ENCODE data around the gene ASPDH.
A peak's percentile ranks its signal among the peaks of the same experiment; 100 is the strongest.
"Not testable (repeated sequence)": the region's sequence is repeated elsewhere in the genome, so short reads cannot be mapped to it uniquely, and the experiment has no call there.

ASPDH gene

DNA sequence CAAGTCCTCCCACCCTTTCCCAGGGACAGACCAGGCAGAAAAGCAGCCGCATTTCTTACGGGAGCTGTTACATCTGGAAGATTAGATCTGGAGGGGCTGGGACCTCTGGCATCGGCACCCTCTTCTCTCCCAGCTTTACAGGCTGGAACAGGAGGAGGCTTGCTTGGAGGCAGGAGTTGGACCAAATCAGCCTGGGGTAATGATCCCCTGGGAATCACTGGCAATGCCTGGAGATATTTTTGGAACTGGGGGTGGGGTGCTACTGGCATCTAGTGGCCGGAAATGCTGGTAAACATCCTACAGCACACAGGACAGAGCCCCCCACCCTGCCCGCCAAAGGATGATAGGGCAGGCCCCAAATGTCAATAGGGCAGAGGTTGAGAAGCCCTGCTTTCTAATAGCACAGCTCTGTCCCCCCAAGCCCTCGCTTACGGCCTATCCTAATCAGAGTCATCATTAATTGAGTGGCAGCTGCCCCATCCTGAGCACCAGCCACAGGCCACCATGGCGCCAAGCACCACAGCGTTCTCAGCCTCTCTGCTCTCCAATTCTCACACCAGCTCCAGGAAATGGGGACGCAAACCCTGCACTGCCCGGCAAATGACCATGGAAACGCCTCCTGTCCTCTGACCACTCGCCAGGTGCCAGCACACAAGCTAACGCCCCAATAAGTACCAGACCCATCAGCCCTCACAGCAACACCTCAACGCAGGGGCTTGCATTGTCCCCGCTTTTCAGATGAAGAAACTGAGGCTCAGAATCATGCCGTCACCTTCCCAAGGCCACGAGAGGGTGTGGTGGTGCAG is 33.9 kb upstream of the ASPDH start:
- no peak for DNase-seq

DNA sequence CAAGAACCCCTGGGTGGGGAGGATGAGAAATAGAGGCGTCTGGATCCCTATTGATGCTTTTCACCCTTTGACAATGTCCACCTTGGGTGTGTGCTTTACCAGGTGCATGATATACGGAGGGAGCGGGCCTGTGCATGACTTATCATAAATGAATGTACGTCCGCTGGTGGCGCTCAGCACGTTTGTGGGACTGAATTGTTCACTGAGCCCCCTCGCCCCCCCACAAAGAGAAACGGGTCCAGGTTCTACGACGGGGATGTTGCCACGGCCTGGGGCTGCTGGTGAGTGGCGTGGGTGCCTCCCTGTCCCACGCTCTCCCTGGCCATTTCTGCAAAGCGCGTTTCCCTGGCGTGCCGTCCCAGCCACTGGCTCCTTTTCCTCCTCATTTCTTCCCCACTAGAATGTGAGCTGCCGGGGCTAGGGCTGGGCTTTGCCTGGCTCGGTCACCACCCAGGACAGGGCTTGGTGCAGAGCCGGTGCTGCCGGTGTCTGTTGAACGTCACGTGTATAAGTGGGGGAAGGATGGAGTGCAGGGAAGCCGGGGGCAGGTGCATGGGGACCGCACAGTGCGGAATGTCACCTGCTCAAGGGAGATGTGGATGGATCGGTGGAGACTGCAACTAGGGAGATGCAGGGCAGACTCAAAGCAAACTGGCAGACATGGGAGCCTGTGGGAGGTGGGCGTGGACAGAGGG is 33.0 kb upstream of the ASPDH start:
- DNase-seq = no peak

- DNase-seq = no peak
Measured at GRCh38 chr19:50542943-50543342, 29.2 kb upstream of the ASPDH start.

GRCh38 chr19:50537769-50538230 is 24.1 kb upstream of the ASPDH start:
- DNase-seq = peak; percentile 20

GRCh38 chr19:50537306-50537685 is 23.6 kb upstream of the ASPDH start:
- DNase-seq = no peak

DNA sequence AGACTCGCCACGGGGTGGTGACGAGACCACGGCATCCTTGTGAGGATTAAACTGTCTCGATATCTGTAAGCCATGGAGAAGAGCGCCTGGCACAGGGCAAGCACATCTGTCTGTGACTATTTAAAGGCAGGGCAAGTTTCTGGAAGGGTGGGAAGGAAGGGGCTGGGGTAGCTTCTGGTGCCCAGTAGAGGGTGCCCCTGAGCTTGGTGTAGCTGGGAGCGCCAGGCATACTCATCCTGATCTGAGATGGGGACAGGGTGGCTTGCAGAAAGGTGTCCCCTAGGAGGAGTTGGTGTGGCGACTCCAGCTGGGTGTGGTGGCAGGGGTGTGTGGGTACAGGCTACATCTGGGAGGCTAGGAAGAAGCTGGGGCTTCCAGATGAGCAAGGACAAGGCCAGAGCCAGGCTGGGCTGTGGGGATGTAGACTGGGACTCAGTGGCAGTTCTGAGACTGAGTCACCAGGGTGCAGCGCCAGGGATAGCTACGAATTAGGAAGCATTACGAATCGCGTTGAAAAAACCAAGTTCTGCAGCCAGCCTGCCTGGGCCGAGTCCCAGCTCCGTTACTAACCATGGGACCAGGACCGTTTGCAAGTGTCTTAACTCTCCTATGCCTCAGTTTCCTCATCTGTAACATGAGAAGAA is 23.1 kb upstream of the ASPDH start:
- no peak for DNase-seq

- DNase-seq = no peak
Measured at GRCh38 chr19:50535672-50536187, 22.0 kb upstream of the ASPDH start.

DNA sequence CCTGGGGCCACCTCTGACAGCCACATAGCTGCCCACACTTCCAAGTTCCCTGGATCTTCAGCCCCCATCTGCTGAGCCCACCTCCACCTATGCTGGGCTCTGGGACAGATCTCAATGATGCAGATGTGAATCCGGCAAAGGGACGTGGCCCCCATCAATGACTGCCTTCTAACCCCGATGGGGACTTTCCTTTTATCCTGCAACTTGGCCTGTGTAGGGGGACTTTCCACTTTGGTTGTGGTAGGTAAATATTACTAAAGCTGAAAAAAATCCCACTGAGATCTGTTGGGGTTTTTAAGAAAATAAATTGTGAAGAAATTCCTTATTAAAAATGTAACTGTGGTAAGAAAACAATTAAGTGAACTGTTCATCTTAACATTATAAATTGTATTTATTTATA is 20.8 kb upstream of the ASPDH start:
- no peak for DNase-seq

GRCh38 chr19:50532952-50533351 is 19.2 kb upstream of the ASPDH start:
- DNase-seq = no peak

- DNase-seq = no peak
Measured at GRCh38 chr19:50531171-50531612, 17.5 kb upstream of the ASPDH start.

DNA sequence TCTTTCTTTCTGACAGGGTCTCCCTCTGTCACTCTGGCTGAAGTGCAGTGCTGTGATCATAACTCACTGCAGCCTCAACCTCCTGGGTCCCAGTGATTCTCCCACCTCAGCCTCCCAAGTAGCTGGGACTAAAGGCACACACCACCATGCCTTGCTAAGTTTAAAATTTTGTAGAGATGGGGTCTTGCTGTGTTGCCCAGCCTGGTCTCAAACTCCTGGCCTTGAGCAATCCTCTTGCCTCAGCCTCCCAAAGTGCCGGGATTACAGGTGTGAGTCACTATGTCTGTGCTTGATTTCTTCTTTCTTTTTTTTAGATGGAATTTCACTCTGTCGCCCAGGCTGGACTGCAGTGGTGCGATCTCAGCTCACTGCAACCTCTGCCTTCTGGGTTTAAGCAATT is 14.3 kb upstream of the ASPDH start:
- DNase-seq = not testable (repeated sequence)

DNA sequence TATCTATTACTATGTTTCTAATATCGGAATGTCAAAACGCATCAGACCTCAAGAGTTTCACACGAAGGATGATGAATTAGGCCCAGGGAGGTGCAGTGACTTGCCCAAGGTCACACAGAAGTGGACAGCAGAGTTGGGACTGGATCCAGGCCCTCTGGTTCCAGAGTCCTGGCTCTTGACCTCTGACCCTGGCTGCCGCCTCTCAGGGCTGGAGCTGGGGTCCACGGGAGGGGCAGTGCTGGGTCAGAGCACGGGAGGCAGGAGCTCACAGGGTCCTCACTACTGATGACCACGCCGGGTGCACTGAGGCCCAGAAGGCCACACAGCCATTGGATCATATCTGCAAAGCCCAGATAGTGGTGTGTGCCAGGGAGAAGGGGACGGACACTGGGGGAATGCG is 9.2 kb upstream of the ASPDH start:
- no peak for DNase-seq

- no peak for DNase-seq
Measured at GRCh38 chr19:50520822-50521465, 7.2 kb upstream of the ASPDH start.

- DNase-seq = no peak
Measured at GRCh38 chr19:50519006-50519575, 5.4 kb upstream of the ASPDH start.

DNA sequence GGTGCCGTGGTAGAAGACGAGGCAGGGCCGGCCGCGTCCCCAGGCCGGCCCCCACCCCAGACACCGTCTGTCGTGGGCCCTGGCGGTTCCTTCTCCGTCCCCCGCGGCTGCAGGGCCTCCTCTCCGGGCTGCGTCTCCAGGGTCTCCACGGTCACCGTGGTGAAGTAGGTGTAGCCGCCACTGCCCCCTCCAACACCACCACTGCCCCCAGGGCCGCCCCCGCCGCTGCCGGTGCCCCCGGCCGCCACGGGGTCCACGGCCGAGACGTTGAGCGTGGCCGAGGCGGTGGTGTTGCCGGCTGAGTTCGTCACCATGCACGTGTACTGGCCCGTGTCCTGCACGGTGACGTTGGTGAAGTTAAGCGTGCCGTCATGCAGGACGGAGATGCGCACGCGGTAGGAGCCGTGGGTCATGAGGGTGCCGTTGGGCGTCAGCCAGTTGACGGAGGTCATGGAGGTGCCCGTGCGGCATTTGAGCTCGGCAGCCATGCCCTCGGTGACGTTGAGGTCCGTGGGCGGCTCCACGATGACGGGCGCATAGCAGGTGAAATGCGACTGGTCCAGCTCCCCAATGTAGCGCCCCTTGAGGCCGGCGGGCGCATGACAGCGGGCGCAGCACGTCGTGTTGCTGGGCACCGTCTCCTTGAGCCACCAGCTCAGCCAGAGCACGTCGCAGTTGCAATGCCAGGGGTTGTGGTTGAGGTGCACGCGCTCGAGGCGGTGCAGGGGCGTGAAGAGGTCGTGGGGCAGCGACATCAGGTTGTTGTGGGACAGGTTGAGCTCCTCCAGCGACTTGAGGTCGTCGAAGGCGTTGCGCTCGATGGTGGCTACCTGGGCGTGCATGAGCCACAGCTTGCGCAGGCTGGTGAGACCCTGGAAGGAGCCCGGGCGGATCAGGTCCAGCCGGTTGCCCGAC is 4.6 kb upstream of the ASPDH start:
- no peak for DNase-seq

GRCh38 chr19:50517704-50518075 is 4.0 kb upstream of the ASPDH start:
- no peak for DNase-seq

GRCh38 chr19:50516964-50517703 is 3.4 kb upstream of the ASPDH start:
- DNase-seq = no peak

- no peak for DNase-seq
Measured at GRCh38 chr19:50516456-50516855, 2.7 kb upstream of the ASPDH start.

DNA sequence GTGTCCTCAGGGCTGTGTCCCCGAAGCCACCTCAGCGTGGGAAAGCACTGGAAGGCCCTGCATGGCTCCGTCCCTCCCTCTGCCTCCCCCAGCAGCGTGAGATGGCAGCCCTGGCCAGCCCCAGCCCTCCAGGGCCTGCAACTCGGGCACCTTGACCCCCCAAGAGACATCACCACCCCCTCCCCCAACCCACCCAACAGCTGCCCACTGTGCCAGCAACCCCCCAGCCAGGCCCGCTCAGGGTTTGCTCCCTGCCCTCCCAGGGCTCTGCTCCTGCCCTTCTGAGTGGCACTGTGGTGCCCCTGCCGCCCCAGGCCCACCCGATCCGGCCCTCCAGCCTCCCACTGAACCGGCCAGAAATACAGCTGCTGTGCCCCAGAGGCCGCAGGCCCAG is 1.5 kb upstream of the ASPDH start:
- DNase-seq = no peak

- DNase-seq = no peak
Measured at GRCh38 chr19:50514346-50515167, 844 bp upstream of the ASPDH start.

Data from stimulated activated naive CD4-positive, alpha-beta T cell treated with Interleukin-2 at 50 U/mL for 16 hours (primary cell).